NOMO-1 treated with dmso at 0.1 percent for 144 hours (cell line): ENCODE data around the gene KCTD14.
"Not testable (repeated sequence)": the region's sequence is repeated elsewhere in the genome, so short reads cannot be mapped to it uniquely, and the experiment has no call there.

Experiments
- DNase-seq: peaks from one replicate; lab custom pipeline; 2025; ENCODE audit not compliant: unreplicated experiment; lab: John Stamatoyannopoulos, UW

The KCTD14 gene

DNA sequence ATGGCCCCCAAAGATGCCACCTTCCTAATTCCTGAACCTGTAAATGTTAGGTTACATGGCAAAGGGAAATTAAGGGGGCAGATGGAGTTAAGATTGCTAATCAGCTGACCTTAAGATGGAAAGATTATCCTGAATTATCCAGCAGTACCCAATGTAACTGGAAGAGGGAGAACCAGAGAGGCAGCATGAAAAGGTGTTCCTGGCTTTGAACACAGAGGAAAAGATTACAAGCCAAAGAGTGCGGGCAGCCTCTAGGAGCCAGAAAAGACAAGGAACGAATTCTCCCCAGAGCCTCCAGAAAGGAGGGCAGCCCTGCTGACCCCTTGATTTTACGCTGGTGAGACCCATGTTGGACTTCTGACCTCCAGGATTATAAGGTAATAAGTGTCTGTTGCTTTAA is 25.5 kb upstream of the KCTD14 start:
- DNase-seq: no peak

DNA sequence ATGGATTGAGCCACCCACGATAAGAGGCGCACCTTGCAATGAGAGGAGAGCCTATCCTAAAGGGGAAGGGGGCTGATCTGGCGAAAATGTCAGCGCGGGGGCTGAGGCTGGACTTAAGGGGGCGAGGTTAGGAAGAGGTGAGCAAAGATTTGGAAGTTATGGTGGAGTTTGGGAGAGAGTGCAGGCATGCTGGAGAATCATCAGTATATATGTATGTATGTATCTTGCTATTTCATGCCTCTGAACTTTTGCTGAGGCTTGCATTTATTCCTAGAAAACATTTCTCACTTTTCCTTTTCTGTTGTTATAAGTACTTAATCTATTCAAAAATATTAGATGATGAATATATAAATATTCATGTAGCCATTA is 23.4 kb upstream of the KCTD14 start:
- no peak for DNase-seq

DNA sequence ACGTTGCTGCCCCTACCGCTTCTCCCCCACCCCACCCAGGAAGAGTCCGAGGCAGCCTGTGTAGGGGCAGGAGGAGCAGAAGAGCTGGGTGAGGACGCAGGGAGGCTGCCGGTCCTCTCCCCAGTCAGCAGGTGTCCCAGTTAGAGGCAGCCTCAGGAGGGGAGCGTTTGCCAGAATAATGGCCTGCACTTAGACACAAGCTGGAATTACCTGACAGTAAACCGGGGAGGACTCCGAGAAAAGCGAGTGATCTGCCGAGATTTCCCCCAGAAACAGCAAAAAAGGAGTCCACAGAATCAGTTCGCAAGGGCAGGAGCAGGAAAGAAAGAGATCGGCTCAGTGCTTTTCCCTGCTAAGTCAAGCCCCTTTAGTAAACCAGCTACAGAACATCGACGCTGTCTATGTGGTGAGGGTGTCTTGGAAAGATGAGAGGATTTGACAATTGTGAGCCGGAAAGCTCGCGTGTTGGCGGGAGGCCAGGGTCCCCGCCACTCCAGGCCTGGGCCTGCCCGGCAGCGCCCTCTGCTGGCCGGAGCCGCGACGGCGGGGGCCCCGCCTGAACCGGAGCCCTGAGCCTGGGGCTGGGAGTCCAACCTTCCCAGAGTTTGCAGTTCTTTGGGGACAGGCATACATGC is 22.9 kb upstream of the KCTD14 start:
- no peak for DNase-seq

DNA sequence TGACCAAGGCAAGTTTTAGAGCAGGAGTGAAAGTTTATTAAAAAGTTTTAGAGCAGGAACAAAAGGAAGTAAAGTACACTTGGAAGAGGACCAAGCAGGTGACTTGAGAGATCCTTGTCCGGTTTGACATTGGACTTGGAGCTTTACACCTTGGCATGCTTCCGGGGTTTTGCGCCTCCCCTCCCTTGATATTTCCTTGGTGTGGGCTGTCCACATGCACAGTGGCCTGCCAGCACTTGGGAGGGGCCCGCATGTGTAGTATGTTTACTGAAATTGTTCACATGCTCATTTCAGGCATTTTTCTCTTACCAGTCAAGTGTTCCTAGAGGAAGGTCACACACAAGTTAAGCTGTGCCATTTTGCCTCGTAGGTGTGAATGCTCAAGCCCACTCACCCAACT is 21.6 kb upstream of the KCTD14 start:
- DNase-seq: no peak

DNA sequence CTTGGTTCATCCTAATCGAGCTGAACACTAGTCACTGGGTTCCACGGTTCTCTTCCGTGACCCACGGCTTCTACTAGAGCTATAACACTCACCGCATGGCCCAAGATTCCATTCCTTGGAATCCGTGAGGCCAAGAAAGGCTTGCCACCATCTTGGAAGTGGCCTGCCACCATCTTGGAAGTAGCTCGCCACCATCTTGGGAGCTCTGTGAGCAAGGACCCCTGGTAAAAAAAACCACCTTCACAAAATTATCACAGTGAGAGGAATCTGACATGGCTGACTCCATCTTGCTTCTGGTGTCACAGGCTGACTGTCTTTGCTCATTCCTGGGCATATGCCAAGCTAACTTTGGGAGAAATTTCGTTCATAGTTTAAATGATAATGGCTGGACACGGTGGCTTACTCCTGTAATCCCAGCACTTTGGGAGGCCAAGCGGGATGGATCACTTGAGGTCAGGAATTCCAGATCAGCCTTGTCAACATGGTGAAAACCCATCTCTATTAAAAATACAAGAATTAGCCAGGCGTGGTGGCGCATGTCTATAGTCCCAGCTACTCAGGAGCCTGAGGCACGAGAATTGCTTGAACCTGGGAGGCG is 18.9 kb upstream of the KCTD14 start:
- no peak for DNase-seq

DNA sequence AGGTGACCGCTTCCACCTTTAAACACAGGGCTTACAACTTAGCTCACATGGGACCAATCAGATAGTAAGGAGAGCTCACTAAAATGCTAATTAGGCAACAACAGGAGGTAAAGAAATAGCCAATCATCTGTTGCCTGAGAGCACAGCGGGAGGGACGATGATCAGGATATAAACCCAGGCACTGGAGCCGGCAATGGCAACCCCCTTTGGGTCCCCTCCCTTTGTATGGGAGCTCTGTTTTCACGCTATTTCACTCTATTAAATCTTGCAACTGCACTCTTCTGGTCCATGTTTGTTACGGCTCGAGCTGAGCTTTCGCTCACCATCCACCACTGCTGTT is 18.3 kb upstream of the KCTD14 start:
- not testable (repeated sequence) for DNase-seq

DNA sequence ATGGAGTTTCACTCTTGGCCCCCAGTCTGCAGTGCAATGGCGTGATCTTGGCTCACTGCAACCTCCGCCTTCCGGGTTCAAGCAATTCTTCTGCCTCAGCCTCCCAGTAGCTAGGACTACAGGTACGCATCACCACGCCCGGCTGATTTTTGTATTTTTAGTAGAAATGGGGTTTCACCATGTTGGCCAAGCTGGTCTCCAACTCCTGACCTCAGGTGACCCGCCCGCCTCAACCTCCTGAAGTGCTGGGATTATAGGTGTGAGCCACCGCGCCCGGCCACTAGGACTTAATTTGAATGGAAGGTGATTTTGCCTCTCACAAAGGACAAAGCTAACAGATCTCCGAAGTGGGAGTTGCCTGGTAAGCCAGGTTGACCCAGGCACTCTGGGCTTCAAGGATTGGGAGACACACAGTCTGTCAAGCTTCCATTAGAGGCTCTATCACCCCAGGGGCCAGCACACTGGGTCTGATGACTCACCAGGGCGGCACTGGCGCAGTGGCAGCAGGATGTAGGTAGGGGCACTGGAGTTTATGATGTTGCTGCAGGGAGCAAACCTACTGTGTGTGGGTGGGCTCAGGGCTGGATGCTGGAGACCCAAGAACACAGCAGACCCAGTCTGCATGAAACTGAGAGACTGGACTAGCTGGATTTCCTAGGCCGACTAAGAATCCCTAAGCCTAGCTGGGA is 17.8 kb upstream of the KCTD14 start:
- no peak for DNase-seq

DNA sequence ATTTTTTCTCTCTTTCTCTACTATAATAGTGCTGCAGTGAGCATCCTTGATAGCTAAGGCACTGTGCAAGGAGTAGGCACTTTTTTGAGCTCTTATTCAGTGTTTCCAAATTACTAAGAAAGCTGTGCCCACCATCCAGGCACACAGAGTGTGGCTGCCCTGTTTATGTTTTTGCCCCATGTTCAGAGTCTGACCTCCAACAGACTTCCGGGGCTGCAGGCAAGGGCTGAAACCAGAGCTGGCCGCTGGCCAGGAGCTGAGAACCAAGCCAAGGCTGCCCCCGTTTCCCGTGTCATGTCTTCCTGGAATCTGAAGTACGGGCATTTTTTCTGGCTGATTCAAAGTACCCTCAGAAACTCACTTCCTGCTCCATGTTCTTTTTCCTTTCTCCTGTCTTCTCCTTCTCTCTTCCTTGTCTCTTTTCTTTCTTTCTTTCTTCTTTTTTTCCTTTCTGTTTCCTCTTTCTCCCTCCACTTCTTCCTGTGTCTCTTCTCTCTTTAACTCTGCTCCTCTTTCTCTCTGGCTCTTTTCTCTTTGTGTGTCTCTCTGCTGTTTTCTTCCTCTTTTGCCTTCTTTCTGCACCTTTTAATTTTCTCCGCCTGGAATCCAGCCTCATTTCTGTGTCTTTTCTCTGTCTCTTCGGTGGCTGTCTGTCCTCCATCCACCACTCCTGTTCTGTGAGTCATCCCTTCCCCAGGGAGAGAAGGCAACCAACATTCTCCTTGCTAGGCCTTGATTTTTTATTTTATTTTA is 17.0 kb upstream of the KCTD14 start:
- no peak for DNase-seq

DNA sequence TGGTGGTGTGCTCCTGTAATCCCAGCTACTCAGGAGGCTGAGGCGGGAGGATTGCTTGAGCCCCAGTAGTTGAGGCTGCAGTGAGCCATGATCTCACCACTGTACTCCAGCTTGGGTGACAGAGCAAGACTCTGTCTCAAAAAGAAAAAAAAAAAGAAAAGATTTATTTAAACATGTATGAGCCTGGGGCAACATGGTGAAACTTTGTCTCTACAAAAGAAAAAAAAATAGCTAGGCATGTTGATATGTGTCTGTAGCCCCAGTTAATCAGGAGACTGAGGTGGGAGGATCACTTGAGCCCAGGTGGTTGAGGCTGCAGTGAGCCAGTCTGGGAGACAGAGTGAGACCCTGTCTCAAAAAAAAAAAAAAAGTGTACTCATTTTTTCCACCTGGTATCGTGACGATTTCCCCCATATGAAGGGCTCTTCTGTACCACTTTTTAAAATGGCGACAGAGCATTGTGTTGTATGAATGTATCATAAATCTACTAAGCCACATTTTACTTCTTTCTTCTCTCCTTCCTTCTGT is 16.4 kb upstream of the KCTD14 start:
- no peak for DNase-seq

DNA sequence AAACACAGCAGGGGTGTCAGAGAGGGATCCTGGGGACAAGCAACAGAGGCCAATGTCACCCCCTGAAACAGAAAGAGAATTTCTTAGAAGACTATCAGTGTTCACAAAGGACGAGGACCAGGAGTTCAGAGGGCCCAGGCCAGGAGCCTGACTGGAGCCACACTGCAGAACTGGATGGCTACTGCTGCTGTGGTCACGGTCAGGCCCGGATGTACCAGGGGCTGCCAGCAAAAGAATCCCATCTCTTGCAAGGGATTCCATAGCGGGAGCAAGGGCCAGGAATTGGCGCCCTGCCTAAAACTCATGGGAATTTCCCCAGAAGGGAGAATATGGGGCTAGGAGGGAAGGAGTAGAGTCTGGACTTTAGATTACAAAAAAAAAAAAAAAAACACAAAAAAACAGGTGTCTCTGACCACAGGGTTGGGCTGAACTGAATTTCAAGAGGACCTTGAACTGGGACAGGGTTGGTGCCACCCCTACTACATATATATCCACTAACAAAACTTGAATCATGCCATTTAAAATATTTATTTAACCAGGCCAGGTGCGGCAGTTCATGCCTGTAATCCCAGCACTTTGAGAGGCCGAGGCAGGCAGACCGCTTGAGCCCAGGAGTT is 15.7 kb upstream of the KCTD14 start:
- DNase-seq: no peak

DNA sequence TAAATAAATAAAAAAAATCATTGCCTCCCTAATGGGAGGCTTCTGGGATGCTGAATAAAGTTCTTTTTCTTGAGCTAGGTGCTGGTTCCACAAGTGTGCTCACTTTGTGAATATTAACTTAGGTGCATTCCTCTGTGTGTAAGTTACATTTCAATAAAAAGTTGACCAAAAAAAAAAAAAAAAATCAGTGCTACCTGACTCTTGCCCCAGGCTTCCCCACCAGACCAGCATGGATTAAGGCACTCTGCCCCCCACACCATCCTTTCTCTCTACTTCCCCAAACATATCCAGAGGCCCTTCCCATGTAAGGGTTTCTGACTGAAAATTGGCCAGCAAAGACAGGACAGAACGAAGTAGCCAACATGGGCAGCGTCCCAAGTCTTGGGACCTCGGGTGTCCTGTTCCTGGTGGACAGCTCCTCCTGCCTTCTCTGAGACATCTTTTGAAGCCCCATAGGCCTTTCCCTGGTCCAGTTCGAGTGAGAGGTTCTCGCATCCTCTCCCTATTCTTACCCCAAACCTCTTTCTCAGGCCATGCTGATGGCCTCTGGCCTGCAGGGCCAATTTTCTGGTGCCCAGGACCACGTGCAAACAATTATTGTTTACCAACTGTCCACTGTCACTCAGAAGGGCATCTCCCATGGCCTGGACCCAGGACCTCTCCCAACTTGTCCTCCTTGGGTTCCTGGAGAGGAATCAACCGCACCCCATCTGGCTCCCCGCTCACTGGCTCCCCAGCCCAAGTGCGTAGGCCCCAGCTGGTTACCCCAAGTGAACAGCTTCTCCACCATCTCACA is 14.9 kb upstream of the KCTD14 start:
- no peak for DNase-seq

DNA sequence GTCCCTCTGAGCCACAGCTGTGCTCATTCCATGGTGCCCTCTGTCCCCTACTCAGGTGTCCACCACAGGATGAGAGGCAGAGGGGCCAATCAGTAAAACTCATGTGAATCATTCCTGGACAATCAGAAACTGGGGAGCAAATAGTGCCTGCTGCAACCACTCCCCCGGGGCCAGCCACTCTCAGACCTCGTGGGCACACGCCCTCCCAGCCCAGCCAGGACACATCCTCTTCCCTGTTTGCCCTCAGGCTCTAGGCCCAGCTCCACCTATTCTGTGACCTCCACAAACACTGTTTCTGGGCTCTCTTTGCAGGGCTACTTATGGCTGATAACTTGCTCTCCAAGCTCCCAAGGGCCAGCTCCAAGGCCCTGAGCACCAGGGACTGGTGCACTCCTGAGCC is 14.0 kb upstream of the KCTD14 start:
- DNase-seq: no peak

DNA sequence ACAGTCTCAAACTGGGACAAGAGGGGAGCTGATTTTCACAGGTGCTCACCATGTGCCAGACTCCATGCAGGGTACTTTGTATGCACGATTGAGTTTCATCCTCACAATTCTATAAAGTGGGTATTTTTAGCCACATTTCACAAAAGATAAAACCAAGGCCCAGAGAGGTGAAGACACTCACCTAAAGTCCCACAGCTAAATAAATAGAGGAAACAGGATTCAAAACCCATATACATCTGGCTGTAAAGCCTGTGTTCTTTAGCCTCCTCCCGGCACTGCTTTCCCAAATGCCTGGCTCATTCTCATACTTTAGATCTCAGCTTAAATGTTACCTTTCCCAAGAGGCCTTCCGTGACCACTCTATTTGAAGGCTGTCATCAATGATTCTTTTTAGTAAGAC is 13.2 kb upstream of the KCTD14 start:
- no peak for DNase-seq

DNA sequence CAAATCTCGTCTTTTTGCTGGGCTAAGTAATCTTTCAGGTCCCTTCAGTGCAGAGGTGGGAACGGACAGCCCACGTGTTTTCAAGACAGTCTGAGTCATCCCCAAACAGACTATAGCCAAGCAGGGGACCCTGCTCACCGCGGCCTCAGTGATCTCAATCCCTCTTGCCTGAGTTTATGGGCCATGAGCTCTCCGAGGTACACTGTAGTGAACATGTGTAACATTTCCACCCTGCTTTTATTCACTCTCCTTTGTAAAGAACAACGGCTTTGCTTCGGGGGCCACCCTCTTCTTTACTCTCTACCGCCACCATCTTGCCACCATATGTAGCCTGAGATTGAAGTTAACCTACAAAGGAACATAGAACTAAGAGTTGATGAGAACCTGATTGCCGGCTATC is 11.5 kb upstream of the KCTD14 start:
- no peak for DNase-seq

DNA sequence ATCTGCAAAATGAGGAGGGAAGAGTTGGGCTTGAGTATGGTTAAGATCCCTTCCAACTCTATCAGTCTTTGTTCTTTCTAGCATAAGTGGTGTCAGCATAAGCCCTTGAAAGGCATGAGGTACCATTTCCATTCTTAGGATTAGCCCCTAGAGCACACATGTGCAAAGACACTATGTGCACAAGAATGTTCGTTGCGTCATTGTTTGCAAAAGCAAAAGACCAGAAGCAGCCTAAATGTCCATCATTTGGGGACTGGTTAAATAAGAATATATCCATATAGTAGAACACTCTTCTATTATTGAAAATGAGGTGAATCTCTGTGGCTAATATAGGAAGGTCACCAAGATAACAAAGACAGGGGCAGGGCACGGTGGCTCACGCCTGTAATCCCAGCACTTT is 10.0 kb upstream of the KCTD14 start:
- DNase-seq: no peak

DNA sequence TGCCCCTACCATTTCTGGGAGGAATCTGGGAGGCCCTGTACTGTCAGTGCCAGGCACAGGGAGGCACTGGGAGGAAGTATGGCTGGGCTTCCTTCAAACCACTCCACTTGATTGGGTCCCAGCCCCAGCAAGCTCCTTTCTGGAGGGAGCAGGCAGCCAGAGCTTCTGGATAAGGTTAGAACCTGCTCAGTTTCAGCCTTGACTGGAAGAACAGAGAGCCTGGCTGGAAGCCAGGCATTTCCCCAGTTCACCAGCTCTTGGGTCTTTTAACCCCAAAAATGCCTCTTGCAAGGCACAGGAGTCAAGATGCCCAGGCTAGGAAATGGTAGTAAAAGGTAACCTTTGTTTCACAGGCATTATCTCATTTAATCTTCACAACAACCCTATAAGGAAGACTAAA is 9.0 kb upstream of the KCTD14 start:
- DNase-seq: no peak

DNA sequence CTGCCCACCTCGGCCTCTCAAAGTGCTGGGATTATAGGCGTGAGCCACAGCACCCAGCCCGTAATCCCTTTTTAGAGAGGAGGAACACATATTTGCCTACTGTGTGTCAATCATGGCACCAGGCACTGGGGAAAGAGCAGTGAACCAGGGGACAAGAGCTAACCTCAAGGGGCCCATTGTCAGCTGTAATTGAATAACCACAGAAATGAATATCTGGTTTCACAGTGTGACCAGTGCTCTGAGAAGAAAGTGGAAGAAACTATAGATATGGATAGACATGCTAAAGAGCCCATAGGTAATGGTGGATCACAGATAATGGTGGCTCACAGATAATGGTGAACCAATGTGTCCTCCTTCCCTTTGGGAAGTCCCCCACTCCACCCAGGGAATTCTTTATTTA is 8.6 kb upstream of the KCTD14 start:
- DNase-seq: no peak

DNA sequence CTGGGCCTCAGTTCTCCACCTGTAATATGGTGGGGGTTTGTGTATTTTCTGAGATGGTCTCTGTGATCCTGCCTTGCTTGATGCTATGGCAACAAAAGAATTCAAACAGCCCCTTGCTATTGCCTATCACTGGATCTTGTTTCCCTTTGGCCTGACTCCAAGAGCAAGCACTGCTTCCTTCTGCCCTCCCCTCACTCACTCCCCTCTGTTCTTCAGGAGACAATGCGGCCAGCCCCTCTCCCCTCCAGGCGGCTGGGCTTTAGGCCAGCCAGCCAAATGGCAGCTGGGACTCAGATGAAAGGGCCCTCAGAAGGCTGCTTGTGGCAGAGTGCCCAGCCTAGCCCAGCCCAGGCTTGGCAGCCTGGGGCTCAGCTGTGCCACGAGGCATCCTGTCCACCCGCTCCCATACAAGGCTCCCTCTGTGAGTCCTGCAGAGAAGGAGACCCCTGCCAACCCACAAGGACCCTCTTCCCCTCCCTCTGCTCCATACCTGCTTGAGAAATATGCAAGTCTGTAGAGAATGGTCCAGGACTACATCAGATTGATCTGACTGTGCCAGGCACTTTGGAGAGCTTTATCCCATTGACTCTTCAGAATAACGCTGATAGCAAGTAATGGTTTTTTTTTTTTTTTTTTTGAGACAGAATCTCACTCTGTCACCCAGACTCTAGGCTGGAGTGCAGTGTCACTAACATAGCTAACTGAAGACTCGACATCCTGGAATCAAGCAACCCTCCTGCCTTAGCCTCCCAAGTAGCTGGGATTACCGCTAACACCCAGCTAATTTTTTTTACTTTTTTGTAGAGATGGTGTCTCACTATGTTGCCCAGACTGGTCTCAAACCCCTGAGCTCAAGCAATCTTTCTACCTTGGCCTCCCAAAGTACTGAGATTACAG is 7.6 kb upstream of the KCTD14 start:
- no peak for DNase-seq

DNA sequence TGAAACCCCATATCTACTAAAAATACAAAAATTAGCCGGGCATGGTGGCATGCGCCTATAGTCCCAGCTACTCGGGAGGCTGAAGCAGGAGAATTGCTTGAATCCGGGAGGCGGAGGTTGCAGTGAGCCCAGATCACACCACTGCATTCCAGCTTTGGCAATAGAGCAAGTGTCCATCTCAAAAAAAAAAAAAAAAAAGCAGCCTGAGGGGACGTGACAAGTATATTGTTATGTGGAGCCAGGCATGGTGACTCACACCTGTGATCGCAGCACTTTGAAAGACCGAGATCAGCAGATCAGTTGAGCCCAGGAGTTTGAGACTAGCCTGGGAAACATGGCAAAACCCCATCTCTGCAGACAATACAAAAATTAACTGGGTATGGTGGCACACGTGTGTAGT is 5.3 kb upstream of the KCTD14 start:
- DNase-seq: not testable (repeated sequence)

DNA sequence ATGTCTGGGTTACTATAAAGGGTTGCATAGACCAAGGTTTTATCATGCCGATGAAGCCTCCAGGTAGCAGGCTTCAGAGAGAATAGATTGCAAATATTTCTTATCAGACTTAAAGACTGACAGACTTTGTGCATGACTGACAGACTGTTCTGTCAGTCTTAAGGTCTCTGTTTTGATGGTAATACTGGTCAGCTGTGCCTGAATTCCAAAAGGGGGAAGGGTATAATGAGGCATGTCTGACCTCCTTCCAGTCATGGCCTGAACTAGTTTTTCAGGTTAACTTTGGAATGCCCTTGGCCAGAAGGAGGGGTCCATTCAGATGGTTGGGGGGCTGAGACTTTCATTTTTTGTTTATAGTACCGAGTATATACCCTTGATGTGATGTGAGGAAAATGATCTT is 4.7 kb upstream of the KCTD14 start:
- DNase-seq: no peak
